Adrenal gland (tissue), 12 donors: ENCODE data around the gene CTDSP2. TPM values are rescaled to one million over a fixed set of nuclear protein-coding genes. Genes with fewer than 3 reads are reported as not detected.
A peak's percentile ranks its signal among the peaks of the same experiment; 100 is the strongest.

Experiments
- DNase-seq, 7 donors: peaks; one replicate each; pipeline ENCODE4 v3.0.0-alpha.2; 2019 to 2020
- H3K27ac ChIP-seq, 5 donors: fragments of 200-600 bp; sonication (generic) in 4 of 5; 1 replicate in 3 of 5; 2 replicates in 2 of 5; pipeline versions ENCODE4 v1.5.1 to v1.8.0; 2016 to 2020; ENCODE audit warnings: mild to moderate bottlenecking in 1 of 5
- H3K27me3 ChIP-seq: fragments of 200-600 bp; 2 replicates; pipeline ENCODE4 v1.8.0; 2021
- H3K36me3 ChIP-seq, 2 donors: fragments of 200-600 bp; replicated peaks in 1 of 2; 1 replicate in 1 of 2; 2 replicates in 1 of 2; pipeline versions ENCODE4 v1.5.1 to v1.8.0; 2018 to 2022
- H3K4me1 ChIP-seq, 2 donors: fragments of 200-600 bp; replicated peaks in 1 of 2; 1 replicate in 1 of 2; 2 replicates in 1 of 2; pipeline versions ENCODE4 v1.5.1 to v1.8.0; 2018 to 2021
- H3K4me3 ChIP-seq, 4 donors: fragments of 200-600 bp; sonication (generic) in 3 of 4; one replicate each; pipeline ENCODE4 v1.5.1; 2016 to 2018
- H3K9me3 ChIP-seq, 3 donors: fragments of 200-600 bp; sonication (generic) in 1 of 3; replicated peaks in 1 of 3; 1 replicate in 2 of 3; 2 replicates in 1 of 3; pipeline versions ENCODE4 v1.5.1 to v1.8.0; 2016 to 2021
- POLR2A ChIP-seq, 2 donors: fragments of 450-650 bp; IDR thresholded peaks; one replicate each; pipeline ENCODE4 v1.6.1; 2017; ENCODE audit warnings: antibody characterized with exemption in 2 of 2, mild to moderate bottlenecking in 2 of 2, moderate library complexity in 1 of 2
- WGBS, 4 donors: extraction: QIAGEN DNeasy Blood & Tissue Kit in 2 of 4; methylation state at CpG; one replicate each; pipeline versions ENCODE4 v1.1.5 to v1.1.7; 2013 to 2017; 5-methylcytosine and 5-hydroxymethylcytosine counted together
- intact Hi-C, 2 donors: fragments of 100-400 bp; cut with DNase I; formaldehyde crosslinking; loops; one replicate each; pipeline versions ENCODE4 v1.14.1 to v1.15.0; 2022 to 2023
- polyA plus RNA-seq, 3 donors: library from polyadenylated mRNA; stranded (reverse); fragments of 200-250 nt in 2 of 3; fragments of 350-450 nt in 1 of 3; fragmentation: Illumina TruSeq in 1 of 3; extraction: RNeasy Lipid Tissue Mini Kit (QIAGEN cat#74804) in 1 of 3; gene quantifications; one replicate each; pipeline ENCODE4 v1.2.3, GENCODE V29; 2013 to 2014
- total RNA-seq, 9 donors: library from RNA; depleted of rRNA in 4 of 9; stranded (reverse); fragments of >200 nt in 4 of 9; fragments of 120-200 nt in 1 of 9; fragmentation: NEBNext Ultra II Directional in 1 of 9; extraction: Animal tissue kit (Norgen Biotek cat#: 25700) in 1 of 9; gene quantifications; one replicate each; pipeline versions ENCODE4 v1.1.0 to v1.2.4, GENCODE V29; 2013 to 2023
- TF ChIP-seq, protein P1 (sequence below), 6 experiments: fragments of 450-650 bp in 4 of 6; fragments of 200-600 bp in 2 of 6; sonication (generic) in 1 of 6; IDR thresholded peaks; 1 replicate in 5 of 6; 2 replicates in 1 of 6; pipeline versions ENCODE4 v1.5.1 to v1.8.0; 2016 to 2021; ENCODE audit warnings: antibody characterized with exemption in 6 of 6, mild to moderate bottlenecking in 2 of 6, moderate library complexity in 1 of 6
- donor health status: healthy with polysubstance abuse.
- donor health status: Bipolar disorder and iron deficiency.
- donor health status: DM: yes; HTN: yes; CAD: no.
- donor health status: DM: no; HTN: no; CAD: no.
- donor health status: DM: no; HTN: no; CAD: no.
- donor health status: DM: yes; HTN: yes; CAD: no.

CTDSP2 gene
- total and polyA plus RNA-seq, 12 donors, result 42.9 to 275 (median 192) TPM

DNA sequence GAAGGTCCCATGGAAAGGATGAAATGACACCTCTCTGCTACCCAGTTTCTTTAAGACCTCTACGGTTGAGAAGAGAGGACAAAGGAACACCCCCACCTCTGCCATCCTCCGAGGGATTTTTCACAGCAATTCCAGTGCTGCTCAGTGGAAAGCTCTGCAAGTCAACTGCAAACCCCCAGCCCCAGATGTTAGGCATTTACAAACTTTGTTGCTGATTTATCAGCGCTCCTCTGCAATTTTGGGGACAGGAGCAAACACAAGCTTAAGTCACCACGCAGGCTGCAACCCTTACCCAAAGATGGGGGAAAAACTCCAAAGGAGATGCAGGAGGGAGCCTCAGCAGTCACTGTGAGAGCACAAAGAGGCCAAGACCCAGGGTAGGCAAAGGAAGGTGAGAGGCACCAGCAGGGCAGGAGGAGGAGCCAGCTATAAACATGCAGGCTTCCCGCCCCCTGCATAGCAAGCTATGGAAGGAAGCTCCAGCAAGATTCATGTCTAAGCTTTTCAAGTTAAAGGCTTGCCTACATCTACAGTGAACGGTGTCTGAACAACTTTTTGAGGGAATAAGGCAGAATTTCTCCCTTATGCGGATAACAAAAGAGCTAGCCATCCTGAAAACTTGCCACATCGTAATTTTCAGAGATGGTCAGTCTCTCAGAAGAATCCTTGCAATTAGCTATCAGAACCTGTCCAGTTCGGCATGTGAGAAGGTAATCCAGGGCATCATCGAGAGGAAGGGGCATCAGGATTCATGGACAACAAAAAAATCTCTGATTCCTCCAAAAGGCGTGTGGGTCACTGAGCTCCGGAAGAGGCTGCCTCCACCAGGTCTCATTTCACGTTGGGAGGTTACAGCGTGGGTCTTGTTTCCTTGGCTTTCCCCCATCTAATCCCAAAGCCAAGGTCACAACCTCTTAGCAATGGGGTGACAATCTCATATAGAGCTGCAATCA, 3.9 kb downstream of the CTDSP2 start:
- intact Hi-C loops, result no loop called here

DNA sequence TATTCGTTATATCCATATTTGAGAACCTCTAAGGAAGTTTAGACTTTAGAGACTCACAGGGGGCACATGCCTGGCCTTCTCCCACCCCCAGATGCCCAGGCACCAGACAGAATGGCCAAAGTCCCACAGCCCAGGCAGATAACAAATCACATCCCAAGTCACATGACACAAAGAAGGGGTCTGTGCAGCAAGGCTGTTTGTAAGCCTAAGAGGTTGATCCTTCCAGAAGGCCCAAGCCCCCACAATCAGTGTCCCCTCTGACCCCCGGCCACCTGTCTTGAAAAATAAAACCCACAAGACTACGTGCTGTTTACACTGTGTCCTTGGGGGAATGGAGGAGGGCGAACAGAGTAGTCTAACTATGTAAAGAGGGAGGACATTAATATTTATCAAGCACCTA, 5.1 kb downstream of the CTDSP2 start:
- H3K9me3 ChIP-seq, result no peaks in the 10 kb centered on the region
- H3K36me3 ChIP-seq, result no peaks in the 10 kb centered on the region
- intact Hi-C loops, result no loop called here
- H3K27ac ChIP-seq, result peak overlapping the region in 2 of 5 donors; percentile 37 to 99
- TF ChIP-seq POLR2A (IDR thresholded peaks at IDR 0.05), result no peak
- TF ChIP-seq, protein P1, sequence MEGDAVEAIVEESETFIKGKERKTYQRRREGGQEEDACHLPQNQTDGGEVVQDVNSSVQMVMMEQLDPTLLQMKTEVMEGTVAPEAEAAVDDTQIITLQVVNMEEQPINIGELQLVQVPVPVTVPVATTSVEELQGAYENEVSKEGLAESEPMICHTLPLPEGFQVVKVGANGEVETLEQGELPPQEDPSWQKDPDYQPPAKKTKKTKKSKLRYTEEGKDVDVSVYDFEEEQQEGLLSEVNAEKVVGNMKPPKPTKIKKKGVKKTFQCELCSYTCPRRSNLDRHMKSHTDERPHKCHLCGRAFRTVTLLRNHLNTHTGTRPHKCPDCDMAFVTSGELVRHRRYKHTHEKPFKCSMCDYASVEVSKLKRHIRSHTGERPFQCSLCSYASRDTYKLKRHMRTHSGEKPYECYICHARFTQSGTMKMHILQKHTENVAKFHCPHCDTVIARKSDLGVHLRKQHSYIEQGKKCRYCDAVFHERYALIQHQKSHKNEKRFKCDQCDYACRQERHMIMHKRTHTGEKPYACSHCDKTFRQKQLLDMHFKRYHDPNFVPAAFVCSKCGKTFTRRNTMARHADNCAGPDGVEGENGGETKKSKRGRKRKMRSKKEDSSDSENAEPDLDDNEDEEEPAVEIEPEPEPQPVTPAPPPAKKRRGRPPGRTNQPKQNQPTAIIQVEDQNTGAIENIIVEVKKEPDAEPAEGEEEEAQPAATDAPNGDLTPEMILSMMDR (IDR thresholded peaks at IDR 0.05), result no peak
- DNase-seq, result no peak
- H3K4me1 ChIP-seq, result peaks cover 78 to 80% of the 10 kb centered on the region in 2 donors
- H3K27me3 ChIP-seq, result no peaks in the 10 kb centered on the region
- WGBS, 4 donors, result 23 to 36% (median 28%) methylated on average over 4 of the region's 4 CpGs
- peak overlapping the region in 1 of 4 donors; percentile 4 for H3K4me3 ChIP-seq

More for the DNA sequence above, 3.9 kb downstream of the CTDSP2 start:
- Histone ChIP-seq H3K9me3 (no peaks in the 10 kb centered on the region), H3K27ac (peak overlapping the region in 3 of 5 donors; percentile 30 to 99 (median 37)), H3K4me3 (peak overlapping the region in 1 of 4 donors; percentile 94), H3K27me3 (no peaks in the 10 kb centered on the region), H3K36me3 (no peaks in the 10 kb centered on the region), H3K4me1 (peaks cover 67 to 74% of the 10 kb centered on the region in 2 donors)
- TF ChIP-seq, protein P1 (IDR thresholded peaks at IDR 0.05), result no peak
- no peak for TF ChIP-seq POLR2A (IDR thresholded peaks at IDR 0.05)
- 25 to 35% (median 30%) methylated on average over 14 of the region's 14 CpGs for WGBS, 4 donors
- DNase-seq, result no peak

DNA sequence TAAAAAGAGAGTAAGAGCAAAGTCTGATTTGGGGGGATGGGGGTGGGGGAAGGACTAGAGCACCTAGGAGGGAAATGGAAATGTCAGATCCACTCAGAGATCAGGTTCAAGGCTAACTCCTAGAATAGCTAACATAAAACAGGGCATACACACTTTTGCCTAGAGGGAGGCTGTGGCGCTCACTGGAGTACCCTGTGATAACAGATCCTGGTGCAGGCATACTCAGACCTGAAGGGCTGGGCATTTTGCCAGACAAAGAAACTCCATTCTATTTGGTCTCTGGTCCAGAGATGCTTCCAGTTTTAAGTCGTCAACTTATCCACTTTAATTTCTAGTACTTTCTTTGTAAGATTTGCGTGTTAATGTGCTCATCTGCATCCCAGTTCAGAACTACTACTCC, 5.8 kb downstream of the CTDSP2 start:
- TF ChIP-seq, protein P1 (IDR thresholded peaks at IDR 0.05), result no peak
- TF ChIP-seq POLR2A (IDR thresholded peaks at IDR 0.05), result no peak
- Histone ChIP-seq H3K4me1 (peaks cover 86 to 87% of the 10 kb centered on the region in 2 donors), H3K9me3 (no peaks in the 10 kb centered on the region), H3K36me3 (no peaks in the 10 kb centered on the region), H3K4me3 (peak overlapping the region in 1 of 4 donors; percentile 4), H3K27me3 (no peaks in the 10 kb centered on the region), H3K27ac (peak overlapping the region in 3 of 5 donors; percentile 37 to 99 (median 41))
- intact Hi-C loops, result no loop called here
- 16 to 30% (median 22%) methylated on average over 3 of the region's 3 CpGs for WGBS, 4 donors
- DNase-seq, result peak in 6 of 7 donors; percentile 59 to 79 (median 62)

DNA sequence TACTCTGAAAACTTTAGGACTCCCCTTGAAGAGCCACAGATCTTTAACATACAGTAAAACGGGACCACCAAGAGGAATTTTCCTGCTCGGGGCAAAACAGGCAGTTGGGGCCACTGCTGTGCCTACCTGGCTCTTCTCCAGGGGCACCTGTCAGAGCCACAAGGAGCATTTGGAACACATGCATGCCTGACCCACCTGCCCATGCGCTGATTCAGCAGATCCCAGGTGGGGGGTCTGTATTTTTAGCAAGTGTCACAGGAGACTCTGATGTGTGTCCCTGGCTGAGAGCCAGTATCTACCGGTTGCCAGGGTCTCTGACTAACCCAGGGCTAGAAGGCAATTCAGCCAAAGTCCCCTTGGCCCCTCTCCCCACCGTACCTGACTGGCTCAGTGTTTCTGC, 6.5 kb downstream of the CTDSP2 start:
- H3K4me3 ChIP-seq, result no peak overlapping the region
- no peaks in the 10 kb centered on the region for H3K27me3 ChIP-seq
- peaks cover 93 to 94% of the 10 kb centered on the region in 2 donors for H3K4me1 ChIP-seq
- WGBS, 4 donors, result 31 to 44% (median 37%) methylated on average over 3 to 5 of the region's 5 CpGs
- H3K9me3 ChIP-seq, result no peaks in the 10 kb centered on the region
- no peaks in the 10 kb centered on the region for H3K36me3 ChIP-seq
- peak overlapping the region in 3 of 5 donors; percentile 59 to 99 (median 68) for H3K27ac ChIP-seq
- intact Hi-C loops, result loop anchor here in 1 of 2 donors (5.0 kb wide), 1 partner anchor 57 kb away; no protein-coding TSS in a partner anchor
- peak in 2 of 7 donors; percentile 47 to 50 for DNase-seq
- TF ChIP-seq, protein P1 (IDR thresholded peaks at IDR 0.05), result no peak
- no peak for TF ChIP-seq POLR2A (IDR thresholded peaks at IDR 0.05)
